A549 (cell line): ENCODE results near the gene DLG2. TPM values are rescaled to one million over a fixed set of nuclear protein-coding genes. Genes with fewer than 3 reads are reported as not detected.

Experiments used
- ATAC-seq, 2 experiments: fragments of 200-7000 bp in 1 of 2; fragments of >200 bp in 1 of 2; cut with Nextera tagmentation in 1 of 2; cut with Tn5 transposase in 1 of 2; 3 replicates each; pipeline versions ENCODE4 v1.8.0 to v1.9.1; 2018 to 2020; ENCODE audit warnings: mild to moderate bottlenecking in 1 of 2, moderate library complexity in 1 of 2
- CTCF ChIA-PET: fragments of 300-600 bp; sonication (Branson Sonifier 250); formaldehyde crosslinking; extraction: SDS; loops from one replicate; lab custom pipeline; 2021; ENCODE audit warnings: antibody characterized with exemption, inconsistent platforms; lab: Yijun Ruan, JAX
- POLR2A ChIA-PET: fragments of 350-600 bp; formaldehyde crosslinking; extraction: SDS; loops from one replicate; lab custom pipeline; 2021; ENCODE audit warnings: antibody characterized with exemption, inconsistent platforms; lab: Yijun Ruan, JAX
- DNase-seq, 2 experiments: peaks; one replicate each; pipeline versions ENCODE4 v3.0.0 to v3.0.0-alpha.2; 2011 to 2016; ENCODE audit warnings: low read depth in 1 of 2, low spot score in 1 of 2
- FAIRE-seq: peaks from 2 replicates; lab custom pipeline; 2011; peaks lifted over from hg19 to GRCh38; lab: Jason Lieb, UNC
- H3K27ac ChIP-seq, 2 experiments: fragments of >200 bp; sonication (Bioruptor Twin); formaldehyde crosslinking; 3 replicates each; pipeline ENCODE4 v1.5.1; 2016 to 2017
- H3K4me1 ChIP-seq: fragments of >200 bp; sonication (Bioruptor Twin); formaldehyde crosslinking; 3 replicates; pipeline ENCODE4 v1.6.1; 2016
- H3K4me2 ChIP-seq: fragments of >200 bp; sonication (Bioruptor Twin); formaldehyde crosslinking; 3 replicates; pipeline ENCODE4 v1.6.1; 2016
- H3K4me3 ChIP-seq: fragments of >200 bp; sonication (Bioruptor Twin); formaldehyde crosslinking; 3 replicates; pipeline ENCODE4 v1.5.1; 2016
- H3K9me3 ChIP-seq: fragments of >200 bp; sonication (Bioruptor Twin); formaldehyde crosslinking; 3 replicates; pipeline ENCODE4 v1.6.1; 2016
- ATOH8 ChIP-seq: fragments of 250-450 bp; sonication (Bioruptor Pico); IDR thresholded peaks from 2 replicates; pipeline ENCODE4 v1.5.0; 2020; ENCODE audit warnings: low read depth, mild to moderate bottlenecking, moderate library complexity
- BHLHE40 ChIP-seq: IDR thresholded peaks from 2 replicates; pipeline ENCODE4 v1.6.1; 2012; ENCODE audit warnings: low read depth, low read length, inconsistent platforms
- CTCF ChIP-seq: fragments of >200 bp; sonication (Bioruptor Twin); formaldehyde crosslinking; IDR thresholded peaks from 3 replicates; pipeline ENCODE4 v1.5.1; 2016
- EHF ChIP-seq: fragments of 250-450 bp; sonication (Bioruptor Pico); IDR thresholded peaks from 2 replicates; pipeline ENCODE4 v1.5.0; 2020; ENCODE audit warnings: mild to moderate bottlenecking
- EHMT2 ChIP-seq: fragments of 200-600 bp; sonication (generic); IDR thresholded peaks from 2 replicates; pipeline ENCODE4 v1.6.1; 2016; ENCODE audit warnings: antibody characterized with exemption, low read depth, mild to moderate bottlenecking, moderate library complexity
- EP300 ChIP-seq, 2 experiments: fragments of >200 bp; sonication (Bioruptor Twin); formaldehyde crosslinking; IDR thresholded peaks; 2 replicates in 1 of 2; 3 replicates in 1 of 2; pipeline ENCODE4 v1.6.1; 2016 to 2017
- HDAC2 ChIP-seq: fragments of 200-600 bp; sonication (generic); IDR thresholded peaks from 2 replicates; pipeline ENCODE4 v1.6.1; 2016
- HEYL ChIP-seq: fragments of 250-450 bp; sonication (Bioruptor Pico); IDR thresholded peaks from 2 replicates; pipeline ENCODE4 v1.8.0; 2021; ENCODE audit warnings: mild to moderate bottlenecking, moderate library complexity
- HOXA7 ChIP-seq: fragments of 250-450 bp; sonication (Bioruptor Pico); IDR thresholded peaks from 2 replicates; pipeline ENCODE4 v1.5.0; 2020; ENCODE audit warnings: mild to moderate bottlenecking, moderate library complexity
- HOXB5 ChIP-seq: fragments of 250-450 bp; sonication (Bioruptor Pico); IDR thresholded peaks from 2 replicates; pipeline ENCODE4 v1.5.0; 2020; ENCODE audit warnings: mild to moderate bottlenecking, moderate library complexity
- JUN ChIP-seq, 2 experiments: fragments of >200 bp; sonication (Bioruptor Twin); formaldehyde crosslinking; IDR thresholded peaks; 2 replicates in 1 of 2; 3 replicates in 1 of 2; pipeline ENCODE4 v1.6.1; 2016 to 2017
- KDM5A ChIP-seq: fragments of 200-600 bp; sonication (generic); IDR thresholded peaks from 2 replicates; pipeline ENCODE4 v1.6.1; 2016; ENCODE audit warnings: antibody characterized with exemption, mild to moderate bottlenecking
- MAFK ChIP-seq: fragments of 450-650 bp; IDR thresholded peaks from 2 replicates; pipeline ENCODE4 v1.6.1; 2014; ENCODE audit not compliant: partially characterized antibody
- MYC ChIP-seq: IDR thresholded peaks from 2 replicates; pipeline ENCODE4 v1.6.1; 2012; ENCODE audit warnings: mild to moderate bottlenecking, inconsistent platforms, low read length, improper control_type of control experiment, borderline replicate concordance
- NFE2L2 ChIP-seq: fragments of 150-350 bp; conservative IDR thresholded peaks from 2 replicates; pipeline ENCODE4 v1.6.1; 2014; ENCODE audit warnings: low read length
- RAD21 ChIP-seq, 2 experiments: fragments of >200 bp in 1 of 2; sonication (Bioruptor Twin) in 1 of 2; formaldehyde crosslinking in 1 of 2; IDR thresholded peaks in 1 of 2; conservative IDR thresholded peaks in 1 of 2; 2 replicates in 1 of 2; 3 replicates in 1 of 2; pipeline ENCODE4 v1.6.1; 2012 to 2018; ENCODE audit warnings: inconsistent platforms in 1 of 2
- RCOR1 ChIP-seq: fragments of 150-350 bp; IDR thresholded peaks from 2 replicates; pipeline ENCODE4 v1.6.1; 2014; ENCODE audit warnings: antibody characterized with exemption, low read length, low read depth
- RNF2 ChIP-seq: fragments of 200-600 bp; sonication (generic); IDR thresholded peaks from 2 replicates; pipeline ENCODE4 v1.6.1; 2016; ENCODE audit warnings: low read depth, mild to moderate bottlenecking, antibody characterized with exemption, moderate library complexity, borderline replicate concordance
- SMC3 ChIP-seq: fragments of >200 bp; sonication (Bioruptor Twin); formaldehyde crosslinking; IDR thresholded peaks from 3 replicates; pipeline ENCODE4 v1.6.1; 2018; ENCODE audit warnings: inconsistent platforms
- TFCP2L1 ChIP-seq: fragments of 250-450 bp; sonication (Bioruptor Pico); IDR thresholded peaks from 2 replicates; pipeline ENCODE4 v1.5.0; 2021; ENCODE audit warnings: mild to moderate bottlenecking
- TP53 ChIP-seq: fragments of 250-450 bp; sonication (Bioruptor Pico); IDR thresholded peaks from 2 replicates; pipeline ENCODE4 v1.5.0; 2021; ENCODE audit warnings: mild to moderate bottlenecking, moderate library complexity
- ZFP36 ChIP-seq: fragments of 450-650 bp; IDR thresholded peaks from 2 replicates; pipeline ENCODE4 v1.6.1; 2014; ENCODE audit warnings: borderline replicate concordance; ENCODE audit not compliant: partially characterized antibody
- ZSCAN20 ChIP-seq: fragments of 250-450 bp; sonication (Bioruptor Pico); IDR thresholded peaks from 2 replicates; pipeline ENCODE4 v1.8.0; 2022; ENCODE audit warnings: mild to moderate bottlenecking, moderate library complexity
- WGBS: methylation state at CpG from one replicate; pipeline ENCODE4 v1.1.6; 2017; ENCODE audit errors: missing lambda C conversion rate; 5-methylcytosine and 5-hydroxymethylcytosine counted together
- polyA plus RNA-seq, 4 experiments: library from polyadenylated mRNA; depleted of rRNA in 3 of 4; stranded (reverse); fragments of >200 nt; fragmentation: RNase III in 1 of 4; extraction: RNeasy Plus Mini Kit Qiagen cat#74134 plus additional on column Dnase treatment in 1 of 4; gene quantifications; 2 replicates in 3 of 4; 3 replicates in 1 of 4; pipeline ENCODE4 v1.2.3, GENCODE V29; 2011 to 2017
- TF ChIP-seq, protein P1 (sequence below): fragments of 150-350 bp; IDR thresholded peaks from 2 replicates; pipeline ENCODE4 v1.6.1; 2014; ENCODE audit warnings: low read depth, mild to moderate bottlenecking, low read length
- TF ChIP-seq, protein P2 (sequence below): fragments of 200-600 bp; sonication (generic); IDR thresholded peaks from 2 replicates; pipeline ENCODE4 v1.6.1; 2016; ENCODE audit warnings: antibody characterized with exemption, mild to moderate bottlenecking, moderate library complexity
- TF ChIP-seq, protein P3 (sequence below): fragments of >200 bp; sonication (Bioruptor Twin); formaldehyde crosslinking; IDR thresholded peaks from 3 replicates; pipeline ENCODE4 v1.6.1; 2016

DLG2 gene
- polyA plus RNA-seq, 2 of the 4 experiments (the other 2 are of a cell fraction) = 0.26 to 0.79 TPM

GRCh38 chr11:84714316-84714780, 912.8 kb downstream of the DLG2 start:
- Histone ChIP-seq H3K4me3 (no peak overlapping the region), H3K4me2 (no peak overlapping the region), H3K4me1 (no peaks in the 10 kb centered on the region), H3K9me3 (no peaks in the 10 kb centered on the region), H3K27ac (no peak overlapping the region)
- no peak for FAIRE-seq
- peak; percentile 18 to 58 for DNase-seq
- WGBS = 11% methylated on average over 1 of the region's 1 CpG
- TF ChIP-seq MAFK (no peak), ZSCAN20 (CRISPR knock-in tag) (peak; percentile 41; the same call in 1 of the 2 replicates), NFE2L2 (no peak), TFCP2L1 (CRISPR knock-in tag) (no peak), HOXA7 (no peak), RCOR1 (no peak), HOXB5 (0 out of 2 replicates have a peak, but pooled peaks have one; percentile 54), JUN (IDR thresholded peaks at IDR 0.05) (no peak), ATOH8 (CRISPR knock-in tag) (peak; percentile 67; the same call in 1 of the 2 replicates), EHMT2 (peak; percentile 93), EHF (CRISPR knock-in tag) (peak; percentile 77; the same call in 1 of the 2 replicates), CTCF (peak; percentile 63), RAD21 (conservative IDR thresholded peaks at IDR 0.05 in 1 of 2, IDR thresholded peaks at IDR 0.05 in 1 of 2) (peak; percentile 60 to 66), HEYL (CRISPR knock-in tag) (peak; percentile 55; the same call in 1 of the 2 replicates), TP53 (CRISPR knock-in tag) (no peak), HDAC2 (no peak), RNF2 (no peak), SMC3 (peak; percentile 64; the same call in 2 of the 3 replicates), KDM5A (no peak), ZFP36 (no peak), EP300 (IDR thresholded peaks at IDR 0.05) (no peak), BHLHE40 (no peak), MYC (no peak)
- TF ChIP-seq, protein P1, sequence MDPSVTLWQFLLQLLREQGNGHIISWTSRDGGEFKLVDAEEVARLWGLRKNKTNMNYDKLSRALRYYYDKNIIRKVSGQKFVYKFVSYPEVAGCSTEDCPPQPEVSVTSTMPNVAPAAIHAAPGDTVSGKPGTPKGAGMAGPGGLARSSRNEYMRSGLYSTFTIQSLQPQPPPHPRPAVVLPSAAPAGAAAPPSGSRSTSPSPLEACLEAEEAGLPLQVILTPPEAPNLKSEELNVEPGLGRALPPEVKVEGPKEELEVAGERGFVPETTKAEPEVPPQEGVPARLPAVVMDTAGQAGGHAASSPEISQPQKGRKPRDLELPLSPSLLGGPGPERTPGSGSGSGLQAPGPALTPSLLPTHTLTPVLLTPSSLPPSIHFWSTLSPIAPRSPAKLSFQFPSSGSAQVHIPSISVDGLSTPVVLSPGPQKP = no peak
- TF ChIP-seq, protein P2, sequence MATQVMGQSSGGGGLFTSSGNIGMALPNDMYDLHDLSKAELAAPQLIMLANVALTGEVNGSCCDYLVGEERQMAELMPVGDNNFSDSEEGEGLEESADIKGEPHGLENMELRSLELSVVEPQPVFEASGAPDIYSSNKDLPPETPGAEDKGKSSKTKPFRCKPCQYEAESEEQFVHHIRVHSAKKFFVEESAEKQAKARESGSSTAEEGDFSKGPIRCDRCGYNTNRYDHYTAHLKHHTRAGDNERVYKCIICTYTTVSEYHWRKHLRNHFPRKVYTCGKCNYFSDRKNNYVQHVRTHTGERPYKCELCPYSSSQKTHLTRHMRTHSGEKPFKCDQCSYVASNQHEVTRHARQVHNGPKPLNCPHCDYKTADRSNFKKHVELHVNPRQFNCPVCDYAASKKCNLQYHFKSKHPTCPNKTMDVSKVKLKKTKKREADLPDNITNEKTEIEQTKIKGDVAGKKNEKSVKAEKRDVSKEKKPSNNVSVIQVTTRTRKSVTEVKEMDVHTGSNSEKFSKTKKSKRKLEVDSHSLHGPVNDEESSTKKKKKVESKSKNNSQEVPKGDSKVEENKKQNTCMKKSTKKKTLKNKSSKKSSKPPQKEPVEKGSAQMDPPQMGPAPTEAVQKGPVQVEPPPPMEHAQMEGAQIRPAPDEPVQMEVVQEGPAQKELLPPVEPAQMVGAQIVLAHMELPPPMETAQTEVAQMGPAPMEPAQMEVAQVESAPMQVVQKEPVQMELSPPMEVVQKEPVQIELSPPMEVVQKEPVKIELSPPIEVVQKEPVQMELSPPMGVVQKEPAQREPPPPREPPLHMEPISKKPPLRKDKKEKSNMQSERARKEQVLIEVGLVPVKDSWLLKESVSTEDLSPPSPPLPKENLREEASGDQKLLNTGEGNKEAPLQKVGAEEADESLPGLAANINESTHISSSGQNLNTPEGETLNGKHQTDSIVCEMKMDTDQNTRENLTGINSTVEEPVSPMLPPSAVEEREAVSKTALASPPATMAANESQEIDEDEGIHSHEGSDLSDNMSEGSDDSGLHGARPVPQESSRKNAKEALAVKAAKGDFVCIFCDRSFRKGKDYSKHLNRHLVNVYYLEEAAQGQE = peak; percentile 98
- TF ChIP-seq, protein P3, sequence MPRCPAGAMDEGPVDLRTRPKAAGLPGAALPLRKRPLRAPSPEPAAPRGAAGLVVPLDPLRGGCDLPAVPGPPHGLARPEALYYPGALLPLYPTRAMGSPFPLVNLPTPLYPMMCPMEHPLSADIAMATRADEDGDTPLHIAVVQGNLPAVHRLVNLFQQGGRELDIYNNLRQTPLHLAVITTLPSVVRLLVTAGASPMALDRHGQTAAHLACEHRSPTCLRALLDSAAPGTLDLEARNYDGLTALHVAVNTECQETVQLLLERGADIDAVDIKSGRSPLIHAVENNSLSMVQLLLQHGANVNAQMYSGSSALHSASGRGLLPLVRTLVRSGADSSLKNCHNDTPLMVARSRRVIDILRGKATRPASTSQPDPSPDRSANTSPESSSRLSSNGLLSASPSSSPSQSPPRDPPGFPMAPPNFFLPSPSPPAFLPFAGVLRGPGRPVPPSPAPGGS = no peak
- ChIA-PET CTCF (no interaction called here), POLR2A (no interaction called here)
- ATAC-seq = peak; percentile 89; a peak in 5 of 6 replicates
